Raji (cell line): ENCODE measurements around the gene ANK3.

Source experiments
- POLR2A ChIP-seq: IDR thresholded peaks from 2 replicates; pipeline ENCODE4 v1.6.1; 2011; ENCODE audit warnings: low read depth, low read length, control low read depth; ENCODE audit not compliant: insufficient read depth

Gene ANK3

DNA sequence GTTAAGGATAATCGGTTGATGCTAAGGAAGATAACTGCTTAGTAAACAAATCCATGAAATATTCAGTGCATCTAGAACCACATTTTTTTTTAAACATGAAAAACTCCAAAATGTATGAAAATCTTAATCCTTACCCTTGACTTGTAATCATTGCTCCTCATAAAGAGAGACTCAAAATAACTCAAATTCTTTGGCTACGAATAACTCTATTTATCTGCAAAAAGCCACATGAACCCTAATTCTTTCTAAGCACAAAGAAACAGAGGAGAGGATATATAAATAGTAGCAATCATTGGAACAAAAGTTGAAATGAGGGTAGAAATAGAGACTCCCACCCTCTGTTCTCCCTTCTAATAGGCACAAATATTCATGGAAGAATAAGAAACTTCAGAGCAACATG is 40.2 kb downstream of the ANK3 start:
- no peak for TF ChIP-seq POLR2A

DNA sequence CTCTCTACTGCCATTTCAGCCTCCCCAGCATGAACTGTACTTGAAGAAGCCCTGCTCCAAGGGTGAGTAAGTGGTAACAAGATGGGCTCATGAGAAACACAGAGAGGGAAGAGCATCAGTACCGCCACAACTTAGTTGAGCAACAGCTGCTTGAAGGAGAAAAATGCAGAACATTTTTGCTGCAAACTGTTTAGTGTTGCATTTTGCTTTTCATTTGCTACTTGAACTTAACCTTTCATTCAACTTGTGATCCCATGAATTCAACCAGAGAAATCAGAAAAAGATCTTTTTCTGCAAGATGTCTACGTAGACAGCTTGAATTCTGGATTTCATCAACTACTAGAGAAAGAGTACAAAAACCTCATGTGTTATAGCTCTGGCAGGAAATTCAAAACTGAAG is 40.7 kb downstream of the ANK3 start:
- TF ChIP-seq POLR2A = no peak

DNA sequence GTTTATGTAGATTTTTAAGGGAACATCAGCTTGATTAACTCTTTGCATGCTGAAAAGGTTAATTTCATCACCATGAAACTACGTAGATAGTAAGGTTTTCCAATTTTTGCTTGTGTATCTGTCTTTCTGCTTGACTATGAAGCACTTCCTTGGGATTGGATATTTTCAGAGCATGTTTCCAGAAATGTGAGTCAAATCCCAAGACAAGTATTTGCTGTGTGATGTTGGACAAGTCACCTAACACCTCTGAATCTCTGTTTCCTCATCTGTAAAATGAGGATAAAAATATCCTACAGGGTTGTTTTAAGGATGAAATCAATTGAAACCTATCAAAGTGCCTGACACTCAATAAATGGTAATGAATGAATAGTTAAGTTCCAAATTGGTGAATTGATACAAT is 42.4 kb downstream of the ANK3 start:
- TF ChIP-seq POLR2A = no peak

DNA sequence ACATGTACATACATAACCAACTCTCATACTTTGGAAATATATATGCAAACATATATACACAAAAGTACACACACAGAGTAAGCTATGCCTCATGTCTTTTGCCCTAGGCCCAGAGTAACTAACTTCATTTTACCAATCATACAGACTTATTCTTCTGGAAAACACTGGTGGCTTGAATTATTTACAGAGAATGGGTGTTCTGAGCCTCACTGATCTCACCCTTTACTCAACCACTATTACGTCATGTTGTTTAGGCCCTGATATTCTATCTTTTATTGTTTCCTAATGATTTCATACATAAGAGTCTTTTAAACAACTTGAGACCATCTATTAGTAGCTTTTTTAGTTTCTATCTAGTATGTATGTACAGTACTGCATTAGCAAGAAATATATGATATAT is 43.0 kb downstream of the ANK3 start:
- no peak for TF ChIP-seq POLR2A

DNA sequence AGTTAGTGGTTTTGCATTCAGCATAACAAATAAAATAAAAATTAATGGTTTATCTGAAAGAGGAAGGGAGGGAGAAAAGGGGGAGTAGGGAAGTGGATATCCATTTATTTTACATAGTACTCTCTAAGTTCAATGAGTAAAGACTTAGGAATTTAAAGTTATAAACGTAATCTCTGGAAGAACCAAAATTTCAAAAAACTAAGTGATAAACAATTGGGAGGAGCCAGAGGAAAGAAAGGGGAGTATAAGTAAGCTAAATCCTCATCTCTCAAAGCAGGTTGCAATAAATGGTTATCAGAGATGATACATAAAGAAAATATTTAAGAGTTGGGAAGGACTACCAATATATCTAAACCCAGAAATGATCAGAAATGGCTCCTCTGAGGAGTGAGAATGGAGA is 46.4 kb downstream of the ANK3 start:
- no peak for TF ChIP-seq POLR2A

DNA sequence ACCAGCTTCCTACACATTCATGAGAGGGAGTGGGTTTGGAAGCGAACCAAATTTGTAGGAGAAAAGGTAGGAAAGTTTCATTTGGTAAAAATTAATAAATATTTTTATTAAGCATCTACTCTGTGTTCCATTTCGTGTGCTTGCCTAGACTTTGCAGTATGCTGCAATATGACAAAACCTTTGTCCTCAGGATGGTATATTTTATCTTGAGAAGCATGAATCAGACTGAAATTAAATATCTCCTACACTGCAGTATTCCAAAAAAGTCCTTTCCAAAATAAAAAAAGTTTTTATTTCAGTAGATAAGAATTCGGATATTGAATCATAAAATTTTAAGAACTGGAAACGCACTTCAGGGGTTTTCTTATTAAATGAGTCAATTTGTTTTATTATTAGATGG is 47.7 kb downstream of the ANK3 start:
- TF ChIP-seq POLR2A = no peak

DNA sequence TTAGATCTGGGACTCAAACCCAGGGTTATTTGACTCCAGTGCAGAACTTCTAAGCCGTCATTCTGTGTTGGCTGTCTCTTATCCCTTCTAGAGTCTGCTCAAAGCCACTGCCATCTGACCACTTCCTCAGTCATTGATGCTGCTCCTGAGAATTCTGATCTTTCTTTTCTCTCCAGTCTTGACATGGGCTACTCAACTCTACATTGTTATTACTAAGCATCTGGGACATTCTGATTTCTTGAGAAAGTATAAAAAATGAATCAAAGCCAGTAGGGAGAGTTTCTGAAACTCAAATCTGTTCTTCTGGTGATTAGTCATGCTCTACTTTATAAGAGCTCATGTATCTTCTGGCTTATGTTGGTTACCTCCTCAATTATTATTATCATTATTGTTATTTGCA is 48.7 kb downstream of the ANK3 start:
- no peak for TF ChIP-seq POLR2A

DNA sequence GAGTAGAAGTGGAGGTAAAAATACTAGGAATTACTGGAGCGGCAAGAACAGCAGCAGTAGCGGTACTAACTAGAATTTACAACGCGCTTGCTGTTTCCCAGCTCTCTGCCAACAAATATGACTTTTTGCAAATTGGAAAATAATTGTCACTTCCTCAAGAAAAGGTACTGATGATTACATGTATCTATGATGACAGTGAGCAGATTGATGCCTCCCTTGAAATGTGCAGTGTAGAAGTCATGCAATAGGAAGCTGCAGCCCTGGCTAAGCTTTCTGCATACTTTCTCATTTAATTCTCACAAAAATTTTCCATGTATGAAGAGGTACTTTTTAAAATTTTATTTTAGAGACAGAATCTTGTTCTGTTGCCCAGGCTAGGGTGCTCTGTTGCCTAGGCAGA is 49.9 kb downstream of the ANK3 start:
- no peak for TF ChIP-seq POLR2A

DNA sequence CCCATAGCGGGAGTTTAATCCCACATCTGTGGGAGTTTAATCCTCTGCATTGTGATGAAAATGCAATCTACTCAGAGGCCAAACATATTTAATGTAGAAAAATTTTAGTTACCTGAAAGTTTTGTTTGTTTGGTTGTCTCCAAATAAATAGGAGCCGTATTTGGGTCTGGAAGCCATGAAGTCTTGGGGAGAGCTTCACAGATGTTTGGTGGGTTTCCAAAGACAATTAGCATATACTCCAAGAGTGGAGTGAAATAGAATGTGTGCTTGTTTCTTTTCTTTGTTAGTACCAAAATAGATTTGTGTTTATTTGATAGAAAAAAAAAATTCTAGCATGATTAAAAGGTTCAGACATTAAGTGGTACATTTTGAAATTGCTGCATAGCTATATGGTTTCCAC is 50.9 kb downstream of the ANK3 start:
- TF ChIP-seq POLR2A = no peak

DNA sequence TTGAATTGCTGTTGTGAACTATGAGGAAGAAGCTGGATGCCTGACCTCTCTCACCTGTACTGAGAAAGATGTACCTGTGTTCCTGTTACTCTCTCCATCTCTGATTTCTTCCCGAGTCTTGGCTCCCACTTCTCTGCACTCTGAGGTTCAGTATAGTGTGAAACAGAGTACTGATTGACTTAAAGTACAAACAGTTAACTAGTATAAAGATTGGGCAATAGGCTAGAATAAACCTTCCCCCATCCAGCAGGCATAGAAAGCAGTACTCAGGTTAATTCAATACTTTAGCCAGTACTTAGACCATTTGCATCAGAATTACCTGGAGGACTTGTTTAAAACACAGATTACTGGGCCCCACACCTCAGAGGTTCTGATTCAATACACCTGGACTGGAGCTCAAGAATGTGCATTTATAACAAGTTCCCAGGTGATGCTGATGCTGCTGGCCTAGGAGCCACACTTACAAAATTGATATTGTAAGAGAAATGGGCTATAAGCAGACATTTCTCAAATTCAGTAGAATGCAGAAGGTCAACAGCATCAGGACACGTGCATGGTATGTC is 51.6 kb downstream of the ANK3 start:
- no peak for TF ChIP-seq POLR2A

DNA sequence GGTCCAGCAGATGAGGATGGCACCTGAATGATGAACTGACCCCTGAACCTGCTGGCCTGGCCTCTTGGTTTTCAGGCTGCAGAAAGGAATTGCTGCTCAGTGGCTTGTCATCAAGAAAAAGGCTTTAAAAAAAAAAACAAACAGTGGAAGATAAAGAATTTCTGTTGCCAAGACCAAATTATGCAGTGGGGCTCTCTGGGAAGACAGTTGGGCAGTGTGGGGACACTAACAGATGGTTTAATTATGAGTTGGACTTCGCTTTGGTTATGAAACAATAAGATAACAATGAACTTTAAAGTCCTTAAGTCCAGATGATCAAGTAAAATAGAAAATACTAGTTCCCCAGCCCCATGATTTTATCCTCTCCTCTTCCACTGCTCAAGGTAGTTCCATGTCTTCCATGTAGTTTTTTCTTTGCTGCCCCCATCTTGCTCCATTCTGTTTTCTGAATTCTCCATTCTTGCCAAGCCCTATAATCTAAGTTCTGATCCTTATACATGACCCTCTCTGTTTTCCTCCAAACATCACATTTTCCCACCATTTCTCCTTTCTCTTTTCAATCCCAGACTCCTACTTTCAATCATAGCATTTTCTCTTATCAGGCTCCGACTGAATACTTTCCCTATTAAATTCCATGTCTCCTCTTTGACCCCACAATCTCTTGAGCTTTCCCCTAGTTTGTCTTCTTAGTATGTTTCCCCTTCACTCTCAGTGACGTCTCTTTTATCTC is 52.6 kb downstream of the ANK3 start:
- TF ChIP-seq POLR2A = no peak

DNA sequence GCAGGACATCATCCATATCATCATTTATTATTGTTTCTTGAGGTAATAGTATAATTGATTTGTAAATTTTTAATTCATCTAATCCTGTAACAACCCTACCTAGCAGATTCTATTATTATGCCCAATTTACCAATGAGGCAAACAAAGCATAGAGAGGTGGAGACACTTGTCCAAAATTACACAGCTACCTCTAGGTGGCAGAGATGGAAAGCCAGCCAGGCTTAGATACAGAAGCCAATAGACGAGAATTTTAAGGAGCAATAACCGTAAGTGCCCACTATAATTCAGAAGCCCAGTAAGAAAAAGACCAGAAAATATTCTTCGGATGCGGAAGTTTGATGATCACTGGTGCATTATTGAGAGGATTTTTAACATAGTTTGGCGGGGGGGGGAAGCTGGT is 54.0 kb downstream of the ANK3 start:
- TF ChIP-seq POLR2A = no peak

DNA sequence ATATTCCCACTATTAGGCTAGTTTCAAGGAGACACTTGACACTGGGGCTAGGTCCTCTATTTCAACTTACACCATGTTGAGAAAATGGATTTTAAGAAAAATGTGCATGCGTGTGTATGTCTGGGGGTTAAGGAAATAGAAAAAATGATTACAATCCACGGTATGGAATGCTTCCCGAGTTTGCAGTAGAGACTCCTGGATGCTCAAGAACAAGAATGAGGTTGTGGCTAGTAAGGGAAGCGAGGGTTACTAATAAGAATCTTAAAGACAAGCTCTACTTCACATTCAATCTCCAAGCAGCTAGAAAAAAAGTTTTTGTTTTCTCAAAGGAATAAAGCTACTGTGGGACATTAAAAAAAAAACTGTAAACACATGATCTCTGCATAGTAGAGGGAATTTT is 54.7 kb downstream of the ANK3 start:
- TF ChIP-seq POLR2A = no peak

DNA sequence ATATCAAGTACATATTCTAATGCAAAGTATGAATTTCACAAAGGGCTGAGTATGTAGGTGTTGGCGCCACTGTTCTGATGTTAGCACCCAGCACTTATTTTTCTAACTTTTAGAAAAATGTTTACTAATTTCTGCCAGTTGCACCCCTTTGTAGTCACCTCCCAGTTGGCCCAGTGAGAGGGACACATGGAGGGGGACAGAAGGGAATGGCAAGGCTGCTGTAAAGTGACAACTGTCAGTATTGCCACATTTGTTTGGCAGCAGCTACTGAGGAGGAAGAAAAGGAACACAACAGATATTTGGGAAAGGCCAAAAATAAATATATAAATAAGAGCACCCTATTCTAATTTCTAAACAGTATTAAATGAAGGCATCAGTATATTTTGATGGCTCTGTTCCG is 57.3 kb downstream of the ANK3 start:
- TF ChIP-seq POLR2A = no peak

DNA sequence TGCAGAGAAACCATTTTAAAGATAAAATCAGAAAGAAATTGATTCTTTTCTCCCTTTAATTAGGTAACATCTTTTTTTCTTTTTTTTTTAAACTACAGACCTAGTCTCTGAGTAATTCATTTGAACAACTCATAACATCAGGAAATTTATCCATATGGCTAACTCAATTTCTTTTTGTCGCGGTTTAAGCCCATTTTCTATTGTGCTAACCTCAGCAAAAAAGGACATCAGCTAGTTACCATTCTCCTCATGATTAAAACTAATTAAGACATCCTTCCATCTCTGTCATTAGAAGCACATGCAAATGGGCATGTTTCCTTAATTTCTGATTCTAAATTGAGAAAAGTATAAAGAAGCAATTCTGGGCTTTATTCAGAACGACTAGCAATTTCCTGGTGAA is 57.8 kb downstream of the ANK3 start:
- no peak for TF ChIP-seq POLR2A

DNA sequence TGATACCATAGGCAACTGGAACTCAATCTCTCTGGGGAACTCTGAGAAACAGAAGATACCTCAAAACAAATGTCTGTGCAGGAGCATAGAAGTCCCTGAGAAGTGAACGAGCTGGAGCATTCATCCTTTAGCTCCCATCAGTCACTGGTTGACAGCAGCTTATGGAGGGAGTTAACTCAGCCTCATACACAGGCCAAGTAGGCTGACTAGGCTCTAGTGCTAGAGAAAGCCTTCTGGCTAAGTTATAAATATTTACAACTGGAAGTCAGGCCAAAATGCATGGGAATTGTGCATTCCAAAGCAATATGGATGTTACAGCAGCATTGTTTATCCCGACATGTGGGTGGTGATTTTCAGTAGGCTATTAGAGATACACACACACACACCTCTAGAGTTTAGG is 66.5 kb downstream of the ANK3 start:
- TF ChIP-seq POLR2A = no peak

DNA sequence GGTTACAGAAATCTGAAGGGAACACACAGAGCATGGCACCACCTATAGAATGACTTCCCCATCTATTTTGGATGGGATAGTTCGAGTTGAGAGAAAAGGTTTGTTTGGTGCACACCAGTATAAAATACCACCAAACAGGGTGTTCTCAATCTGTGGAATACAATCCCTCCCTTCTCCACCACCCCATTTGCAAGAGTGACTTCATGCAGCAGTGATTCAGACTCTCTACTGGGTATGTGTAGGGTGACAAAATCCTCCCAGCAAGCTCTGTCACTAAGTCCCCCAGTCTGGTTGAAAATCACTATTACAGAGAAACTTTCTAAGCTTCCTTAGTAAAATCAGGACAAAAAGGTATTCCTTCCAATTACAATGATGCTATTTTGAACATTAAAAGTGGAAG is 69.0 kb downstream of the ANK3 start:
- TF ChIP-seq POLR2A = no peak
